Activated CD4-positive, CD25-positive, alpha-beta regulatory T cell (primary cell): ENCODE data around the gene JAK2.
"Not testable (repeated sequence)": the region's sequence is repeated elsewhere in the genome, so short reads cannot be mapped to it uniquely, and the experiment has no call there.

Source experiments
- DNase-seq, 4 experiments: peaks; one replicate each; lab custom pipeline; 2025; lab: John Stamatoyannopoulos, UW

Gene JAK2

GRCh38 chr9:4980086-4980727 is 4.9 kb upstream of the JAK2 start:
- DNase-seq = no peak

GRCh38 chr9:4982721-4983482 is 2.2 kb upstream of the JAK2 start:
- DNase-seq = no peak

DNA sequence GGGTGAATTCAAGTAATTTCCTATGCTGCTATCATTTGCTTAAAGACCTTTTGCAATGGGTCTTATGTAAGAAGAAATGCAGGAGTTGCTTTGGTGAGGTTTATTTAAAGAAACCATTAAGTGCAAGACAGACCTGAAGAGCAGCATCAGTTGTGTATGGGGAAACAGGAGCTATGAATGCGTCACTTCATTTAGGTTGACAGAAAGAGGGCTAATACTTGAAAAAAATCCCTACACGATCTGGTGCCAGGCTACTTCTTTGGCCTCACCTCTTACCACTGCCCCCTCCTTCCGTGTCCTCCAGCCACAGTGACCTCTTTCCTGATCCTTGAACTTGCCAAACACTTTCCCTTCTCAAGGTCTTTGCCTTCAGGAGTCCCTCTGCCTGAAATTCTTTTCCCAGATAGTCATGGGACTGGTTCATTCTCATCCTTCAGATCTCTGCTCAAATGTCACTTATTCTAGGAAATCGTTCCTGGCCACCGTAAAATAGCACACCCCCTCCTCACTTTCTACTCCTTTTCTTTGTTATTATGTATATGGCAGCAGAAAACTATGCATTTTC is 1.4 kb upstream of the JAK2 start:
- no peak for DNase-seq

- DNase-seq = no peak
Observed at GRCh38 chr9:4984171-4984620, 876 bp upstream of the JAK2 start.

DNA sequence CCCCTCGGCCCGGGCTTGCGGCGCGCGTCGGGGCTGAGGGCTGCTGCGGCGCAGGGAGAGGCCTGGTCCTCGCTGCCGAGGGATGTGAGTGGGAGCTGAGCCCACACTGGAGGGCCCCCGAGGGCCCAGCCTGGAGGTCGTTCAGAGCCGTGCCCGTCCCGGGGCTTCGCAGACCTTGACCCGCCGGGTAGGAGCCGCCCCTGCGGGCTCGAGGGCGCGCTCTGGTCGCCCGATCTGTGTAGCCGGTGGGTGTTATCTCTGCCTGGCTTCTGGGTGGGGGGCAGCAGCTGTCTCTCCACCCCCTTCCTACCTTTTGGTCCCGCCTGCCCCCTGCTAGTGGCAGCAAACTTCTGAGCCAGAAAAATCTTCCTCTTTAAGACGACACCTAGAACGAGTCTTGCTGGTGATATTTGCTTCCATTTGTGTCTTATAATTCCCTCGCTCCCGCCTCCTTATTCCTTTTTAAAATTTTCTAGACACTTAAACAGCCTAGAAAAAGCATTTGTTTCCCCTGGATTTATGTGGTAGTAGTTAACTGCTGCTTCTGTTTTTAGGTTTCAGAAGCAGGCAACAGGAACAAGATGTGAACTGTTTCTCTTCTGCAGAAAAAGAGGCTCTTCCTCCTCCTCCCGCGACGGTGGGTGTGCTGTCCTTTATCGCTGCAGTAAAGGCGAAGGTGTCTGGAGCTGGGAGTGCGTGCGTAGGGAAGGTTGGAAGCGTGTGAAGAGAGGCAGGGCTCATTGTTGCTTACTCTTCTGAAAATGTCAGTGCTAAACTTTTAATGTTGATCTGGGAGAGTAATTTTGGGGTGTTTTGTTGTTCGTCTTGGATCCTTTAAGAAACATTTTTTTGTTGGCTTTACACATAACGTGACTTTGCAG is 554 bp downstream of the JAK2 start:
- DNase-seq = no peak

DNA sequence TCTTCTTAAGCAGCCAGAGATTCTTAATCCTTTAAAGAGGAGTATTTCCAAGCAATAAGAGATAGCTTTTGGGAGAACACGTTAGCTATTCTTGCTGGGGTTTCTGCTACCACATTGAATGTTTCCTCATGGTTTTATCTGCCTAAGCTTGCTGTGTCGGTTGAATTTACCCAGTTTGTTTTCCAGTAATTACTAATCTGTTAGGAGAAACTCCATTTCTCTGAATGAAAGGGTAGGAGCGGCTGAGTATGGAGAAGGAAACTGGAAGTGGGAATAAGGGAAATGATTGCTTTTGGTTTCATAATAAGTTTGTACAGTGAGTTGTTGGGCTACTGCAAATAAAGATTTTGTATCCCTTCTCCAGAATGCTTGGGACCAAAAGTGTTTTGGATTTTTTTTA is 1.2 kb downstream of the JAK2 start:
- DNase-seq = no peak

GRCh38 chr9:4986783-4987182 is 1.7 kb downstream of the JAK2 start:
- DNase-seq = no peak

GRCh38 chr9:4987961-4988421 is 2.9 kb downstream of the JAK2 start:
- peak in 2 of 4 experiments; percentile 13 to 18 for DNase-seq

- DNase-seq = no peak
Observed at GRCh38 chr9:4992872-4993271, 7.8 kb downstream of the JAK2 start.

- no peak for DNase-seq
Observed at GRCh38 chr9:4994166-4994890, 9.3 kb downstream of the JAK2 start.

DNA sequence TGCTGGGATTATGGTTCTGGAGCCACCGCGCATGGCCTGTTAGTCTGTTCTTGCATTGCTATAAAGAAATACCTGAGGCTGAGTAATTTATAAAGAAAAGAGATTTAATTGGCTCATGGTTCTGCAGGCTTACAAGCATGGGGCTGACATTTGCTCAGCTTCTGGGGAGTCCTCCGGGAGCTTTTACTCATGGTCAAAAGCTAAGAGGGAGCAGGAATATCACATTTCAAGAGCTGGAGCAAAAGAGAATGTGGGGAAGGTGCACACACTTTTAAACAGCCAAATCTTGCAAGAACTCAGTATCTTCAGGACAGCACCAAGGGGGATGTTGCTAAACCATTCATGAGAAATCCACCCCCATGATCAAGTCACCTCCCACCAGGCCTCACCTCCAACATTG is 12.1 kb downstream of the JAK2 start:
- no peak for DNase-seq

DNA sequence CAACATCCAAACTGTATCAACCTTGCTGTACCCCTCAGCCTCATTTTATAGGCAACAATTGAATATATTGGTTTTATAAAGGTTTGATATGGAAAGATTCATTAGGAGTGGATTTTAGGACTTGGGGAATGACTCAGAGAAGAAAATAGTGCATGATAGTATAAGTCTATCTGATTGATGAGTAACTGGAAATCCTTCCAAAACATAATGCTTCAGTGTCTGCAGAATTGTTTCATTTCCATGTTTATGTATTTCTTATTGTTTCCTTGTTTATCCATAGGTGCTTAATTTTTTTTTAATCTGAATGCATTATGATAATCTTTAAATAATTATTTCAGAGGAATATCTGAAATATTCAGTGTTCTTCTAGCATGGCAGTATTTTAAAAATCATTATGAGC is 12.6 kb downstream of the JAK2 start:
- DNase-seq = no peak

DNA sequence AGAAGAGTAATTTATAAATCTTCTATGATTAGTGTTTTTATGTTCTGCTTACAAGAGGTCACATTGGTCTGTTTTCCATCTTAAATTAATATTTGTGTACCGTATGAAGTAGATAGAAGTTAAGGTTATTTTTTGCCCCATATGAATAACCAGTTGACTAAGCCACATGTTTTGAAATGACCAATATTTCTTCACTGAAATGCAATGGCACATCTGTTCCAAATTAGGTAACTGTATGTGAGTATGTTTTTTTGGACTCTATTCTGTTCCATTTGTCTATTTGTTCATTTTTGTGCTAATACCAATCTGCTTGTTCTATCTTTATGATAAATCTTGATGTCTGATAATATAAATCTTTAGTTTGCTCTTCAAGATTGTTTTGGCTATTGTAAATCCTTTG is 17.7 kb downstream of the JAK2 start:
- no peak for DNase-seq

DNA sequence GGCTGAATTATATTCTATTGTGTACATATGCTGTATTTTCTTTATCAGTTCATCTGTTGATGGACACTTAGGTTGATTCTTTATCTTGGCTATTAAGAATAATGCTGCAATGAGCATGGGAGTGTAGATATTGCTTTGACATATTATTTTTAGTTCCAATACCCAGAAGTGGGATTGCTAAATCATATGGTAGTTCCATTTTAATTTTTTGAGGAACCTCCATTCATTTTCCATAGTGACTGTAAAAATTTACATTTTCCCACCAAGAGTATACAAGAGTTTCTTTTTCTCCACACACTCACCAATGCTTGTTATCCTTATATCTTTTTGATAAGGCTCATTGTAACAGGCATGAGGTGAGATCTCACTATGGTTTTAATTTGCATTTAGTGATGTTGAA is 19.4 kb downstream of the JAK2 start:
- no peak for DNase-seq

DNA sequence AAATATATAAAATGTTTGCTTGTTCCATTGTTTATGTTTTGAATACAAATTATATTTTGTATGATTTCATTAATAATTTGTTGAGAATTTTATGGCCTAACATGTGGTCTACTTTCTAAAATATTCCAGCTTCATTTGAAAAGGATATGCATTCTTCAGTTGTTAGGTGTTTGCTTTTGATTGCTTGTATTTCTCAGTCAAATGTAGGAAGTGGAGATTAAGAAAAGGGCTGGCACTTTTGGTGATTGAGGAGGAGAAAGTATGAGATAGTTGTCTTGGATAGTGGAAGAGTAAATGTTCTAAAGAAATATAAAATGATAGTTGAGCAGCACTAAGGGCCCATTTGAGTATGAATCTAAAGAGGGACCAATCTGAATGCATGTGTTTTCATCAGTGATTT is 23.1 kb downstream of the JAK2 start:
- no peak for DNase-seq

GRCh38 chr9:5013374-5013773 is 28.3 kb downstream of the JAK2 start:
- DNase-seq = no peak

GRCh38 chr9:5015934-5016333 is 30.9 kb downstream of the JAK2 start:
- DNase-seq = no peak

GRCh38 chr9:5025416-5025815 is 40.3 kb downstream of the JAK2 start:
- no peak for DNase-seq

- DNase-seq = not testable (repeated sequence)
Observed at GRCh38 chr9:5031941-5032340, 46.9 kb downstream of the JAK2 start.

DNA sequence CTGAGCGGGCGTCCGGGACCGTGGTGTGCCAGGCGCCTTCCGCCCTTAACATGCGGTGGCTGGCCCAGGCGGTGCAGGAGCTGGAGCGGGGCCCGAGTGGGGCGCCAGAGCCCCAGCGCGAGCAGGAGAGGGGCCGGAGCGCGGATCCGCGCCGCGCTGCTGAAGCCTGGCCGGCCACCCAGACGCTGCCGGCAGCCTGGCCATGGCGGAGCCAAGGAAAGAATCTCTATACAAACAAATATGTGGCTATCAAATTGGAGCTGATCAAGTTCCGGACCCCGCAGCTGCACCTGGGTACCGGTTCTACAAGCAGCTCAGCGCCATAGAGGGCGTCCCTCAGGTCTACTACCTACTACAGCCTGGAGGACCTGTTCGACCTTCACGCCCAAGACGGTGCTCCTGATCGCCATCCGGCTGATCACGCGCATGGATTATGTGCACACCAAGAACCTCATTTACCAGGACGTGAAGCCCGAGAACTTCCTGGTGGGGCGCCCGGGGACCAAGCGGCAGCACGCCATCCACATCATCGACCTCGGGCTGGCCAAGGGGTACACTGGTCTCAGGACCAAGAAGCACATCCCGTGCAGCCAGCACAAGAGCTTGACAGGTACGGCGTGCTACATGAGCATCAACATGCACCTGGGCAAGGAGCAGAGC is 55.8 kb downstream of the JAK2 start:
- DNase-seq = no peak
